Camera-type eye (tissue), 1 donor: ENCODE data around the gene PUS7. TPM values are rescaled to one million over a fixed set of nuclear protein-coding genes. Genes with fewer than 3 reads are reported as not detected.

Source experiments
- total RNA-seq: library from RNA; depleted of rRNA; stranded (reverse); fragments of >200 nt; gene quantifications from one replicate; pipeline ENCODE4 v1.2.3, GENCODE V29; 2014

The PUS7 gene
- 13.4 TPM for total RNA-seq

GRCh38 chr7:105521717-105522463, at the start of gene PUS7:
TSS of gene PUS7 (minus strand) at chr7:105522271. CDS start at chr7:105508512, 13,759 bp downstream.

GRCh38 chr7:105531792-105532671, 10.0 kb upstream of the PUS7 start, which contains the start of gene RINT1:
TSS of gene RINT1 (plus strand) at chr7:105532201. CDS start at chr7:105532316, 115 bp downstream.

Other genes with a start within 250 kb of the PUS7 start
- gene SRPK2, start 133.3 kb downstream of the PUS7 start, total RNA-seq = 120 TPM
- 30.0 TPM for gene RINT1, start 9.9 kb upstream of the PUS7 start, total RNA-seq
- gene EFCAB10, start 59.2 kb upstream of the PUS7 start, total RNA-seq = 0.99 TPM